Cardiac fibroblast (primary cell): ENCODE results near the gene AK9.

Source experiments
- DNase-seq, 2 donors: peaks; one replicate each; pipeline versions ENCODE4 v3.0.0 to v3.0.0-alpha.2; 2010; ENCODE audit warnings: low read depth in 2 of 2
- H3K4me3 ChIP-seq, 2 donors: replicated peaks in 1 of 2; 1 replicate in 1 of 2; 2 replicates in 1 of 2; pipeline ENCODE4 v1.5.1; 2011; ENCODE audit warnings: low read depth in 2 of 2, low read length in 2 of 2, mild to moderate bottlenecking in 2 of 2, moderate library complexity in 1 of 2
- TF ChIP-seq, protein P1 (sequence below): IDR thresholded peaks from one replicate; pipeline ENCODE4 v1.5.1; 2011; ENCODE audit warnings: low read depth, mild to moderate bottlenecking, low read length, inconsistent platforms

AK9 gene

DNA sequence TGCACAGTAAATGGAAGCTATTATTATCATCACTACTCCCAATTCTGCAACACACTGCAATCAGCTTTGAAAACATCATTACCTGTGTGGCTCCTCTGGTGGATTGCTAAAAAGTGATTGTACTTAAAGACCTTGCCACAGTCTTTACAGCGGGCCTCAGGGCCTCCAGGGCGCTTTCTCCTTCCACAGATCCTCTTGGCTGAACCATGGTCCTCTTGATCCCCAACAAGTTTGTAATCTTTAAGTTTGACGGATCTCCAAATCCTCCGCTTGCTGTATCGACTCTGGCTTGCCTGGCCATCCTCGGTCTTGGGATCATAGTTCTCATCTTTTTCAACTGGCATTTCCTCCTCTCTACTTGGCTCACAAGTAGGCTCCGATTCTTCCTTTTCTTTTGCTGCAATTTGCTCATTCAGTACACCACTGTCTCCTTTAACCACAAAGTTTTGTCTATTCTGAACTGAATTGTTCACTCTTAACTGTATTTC, 210.0 kb downstream of the AK9 start:
- H3K4me3 ChIP-seq = no peak overlapping the region
- TF ChIP-seq, protein P1, sequence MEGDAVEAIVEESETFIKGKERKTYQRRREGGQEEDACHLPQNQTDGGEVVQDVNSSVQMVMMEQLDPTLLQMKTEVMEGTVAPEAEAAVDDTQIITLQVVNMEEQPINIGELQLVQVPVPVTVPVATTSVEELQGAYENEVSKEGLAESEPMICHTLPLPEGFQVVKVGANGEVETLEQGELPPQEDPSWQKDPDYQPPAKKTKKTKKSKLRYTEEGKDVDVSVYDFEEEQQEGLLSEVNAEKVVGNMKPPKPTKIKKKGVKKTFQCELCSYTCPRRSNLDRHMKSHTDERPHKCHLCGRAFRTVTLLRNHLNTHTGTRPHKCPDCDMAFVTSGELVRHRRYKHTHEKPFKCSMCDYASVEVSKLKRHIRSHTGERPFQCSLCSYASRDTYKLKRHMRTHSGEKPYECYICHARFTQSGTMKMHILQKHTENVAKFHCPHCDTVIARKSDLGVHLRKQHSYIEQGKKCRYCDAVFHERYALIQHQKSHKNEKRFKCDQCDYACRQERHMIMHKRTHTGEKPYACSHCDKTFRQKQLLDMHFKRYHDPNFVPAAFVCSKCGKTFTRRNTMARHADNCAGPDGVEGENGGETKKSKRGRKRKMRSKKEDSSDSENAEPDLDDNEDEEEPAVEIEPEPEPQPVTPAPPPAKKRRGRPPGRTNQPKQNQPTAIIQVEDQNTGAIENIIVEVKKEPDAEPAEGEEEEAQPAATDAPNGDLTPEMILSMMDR = no peak
- no peak for DNase-seq

DNA sequence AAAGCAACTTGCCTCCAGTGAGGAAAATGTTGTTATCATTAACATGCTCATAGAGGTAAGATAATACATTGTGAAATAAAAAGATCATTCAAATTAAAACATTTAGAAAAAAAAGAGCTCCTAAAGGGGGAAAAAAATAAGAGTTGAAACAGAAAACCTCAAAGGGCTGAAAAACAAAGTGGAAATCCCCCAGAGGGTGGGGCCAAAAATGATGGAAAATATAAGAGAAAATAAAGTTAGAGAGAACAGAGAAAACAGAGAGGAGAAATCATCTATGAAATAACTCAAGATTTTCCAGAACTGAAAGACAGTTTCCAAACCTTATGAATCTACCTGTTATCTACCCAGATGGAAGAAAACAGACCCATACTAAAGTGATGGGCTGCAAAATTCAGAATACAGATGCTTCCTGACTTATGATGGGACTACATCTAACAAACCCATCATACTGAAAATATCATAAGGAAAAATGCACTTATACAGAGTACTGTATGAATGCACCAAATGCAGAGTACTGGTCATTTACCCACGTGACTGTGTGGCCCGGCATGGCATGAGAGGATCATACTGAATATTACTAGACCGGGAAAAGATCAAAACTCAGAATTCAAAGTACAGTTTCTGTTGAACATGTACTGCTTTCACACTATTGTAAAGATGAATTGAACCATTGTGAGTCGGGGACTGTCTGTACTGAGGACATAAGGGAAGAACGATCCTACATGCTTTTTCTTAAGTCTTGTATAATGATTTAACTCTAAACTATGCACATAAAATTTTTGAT, 212.0 kb downstream of the AK9 start:
- TF ChIP-seq, protein P1 = no peak
- H3K4me3 ChIP-seq = no peak overlapping the region
- no peak for DNase-seq

DNA sequence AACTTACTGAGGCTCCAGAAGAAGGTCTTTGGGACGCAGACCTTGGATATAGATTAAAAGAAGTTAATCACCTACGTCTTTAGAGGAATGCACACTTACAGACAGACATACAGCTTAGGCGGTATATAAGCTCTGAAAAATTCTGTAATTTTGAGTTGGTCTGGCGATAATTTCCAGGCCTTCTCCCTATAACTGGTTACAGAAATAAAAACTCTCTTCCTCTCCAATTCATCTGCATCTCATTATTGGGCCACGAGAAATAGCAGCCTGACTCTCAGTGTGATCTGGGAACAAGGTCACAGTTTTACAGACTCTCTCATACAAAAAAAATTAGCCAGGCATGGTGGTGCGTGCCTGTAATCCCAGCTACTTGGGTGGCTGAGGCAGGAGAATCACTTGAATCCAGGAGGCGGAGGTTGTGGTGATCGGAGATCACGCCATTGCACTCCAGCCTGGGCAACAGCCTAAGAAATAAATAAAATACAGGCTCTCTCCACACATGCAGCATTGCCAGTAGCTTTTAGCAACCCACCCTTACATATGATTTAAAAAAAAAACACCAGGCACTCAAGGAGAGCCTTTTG, 212.7 kb downstream of the AK9 start:
- TF ChIP-seq, protein P1 = no peak
- no peak overlapping the region for H3K4me3 ChIP-seq
- DNase-seq = no peak

DNA sequence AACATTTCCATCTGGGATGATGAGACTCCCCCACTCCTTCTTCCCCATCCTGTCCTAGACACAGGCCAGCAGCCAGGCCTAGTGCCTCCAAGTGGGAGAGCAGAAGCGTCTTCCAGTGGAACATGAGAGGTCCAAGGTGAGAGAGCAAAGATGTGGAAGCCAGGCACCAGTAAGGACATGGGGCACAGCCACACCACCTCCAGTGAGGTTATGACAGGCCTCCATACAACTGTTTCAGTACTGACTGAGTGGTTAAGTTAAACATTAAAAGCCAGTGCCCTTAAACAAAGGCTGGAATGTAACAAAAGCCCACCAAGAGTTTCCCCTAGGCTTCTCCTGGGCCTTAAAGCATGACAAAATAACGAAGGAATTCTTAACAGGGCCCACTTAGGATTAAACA, 213.3 kb downstream of the AK9 start:
- TF ChIP-seq, protein P1 = no peak
- no peak for DNase-seq
- H3K4me3 ChIP-seq = no peak overlapping the region

DNA sequence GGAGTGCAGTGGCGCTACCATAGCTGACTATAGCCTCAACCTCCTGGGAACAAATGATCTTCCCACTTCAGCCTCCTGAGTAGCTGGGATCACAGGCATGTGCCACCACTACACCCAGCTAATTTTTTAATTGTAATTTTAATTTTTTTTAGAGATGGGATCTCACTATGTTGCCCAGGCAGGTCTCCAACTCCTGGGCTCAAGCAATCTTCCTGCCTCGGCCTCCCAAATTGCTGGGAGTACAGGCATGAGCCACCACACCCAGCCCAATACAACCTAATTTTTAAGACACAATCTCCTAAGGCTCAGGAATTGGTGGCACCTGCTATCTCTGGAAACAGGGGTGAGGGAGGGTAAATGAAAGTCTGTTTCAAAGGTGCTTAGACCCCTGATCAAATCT, 213.8 kb downstream of the AK9 start:
- no peak overlapping the region for H3K4me3 ChIP-seq
- DNase-seq = no peak
- TF ChIP-seq, protein P1 = no peak

DNA sequence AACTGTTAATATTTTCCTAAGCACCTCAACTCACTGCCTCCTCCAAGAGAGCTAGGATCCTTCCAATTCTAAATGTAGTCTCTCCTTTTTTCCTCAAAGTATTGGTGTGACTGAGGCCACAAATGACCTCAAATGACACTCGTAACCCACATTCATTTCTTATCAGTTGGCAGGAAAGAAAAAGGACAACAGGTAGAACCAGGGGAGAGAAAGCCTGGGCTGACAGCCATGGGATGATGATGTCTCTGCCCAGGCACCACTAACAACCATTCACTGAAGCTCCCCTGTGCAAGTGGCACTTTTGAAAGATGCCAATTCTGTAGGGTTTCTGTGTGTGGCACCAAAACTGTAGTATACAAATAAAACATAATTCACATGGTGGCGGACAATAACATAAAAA, 215.4 kb downstream of the AK9 start:
- TF ChIP-seq, protein P1 = no peak
- H3K4me3 ChIP-seq = no peak overlapping the region
- DNase-seq = no peak

DNA sequence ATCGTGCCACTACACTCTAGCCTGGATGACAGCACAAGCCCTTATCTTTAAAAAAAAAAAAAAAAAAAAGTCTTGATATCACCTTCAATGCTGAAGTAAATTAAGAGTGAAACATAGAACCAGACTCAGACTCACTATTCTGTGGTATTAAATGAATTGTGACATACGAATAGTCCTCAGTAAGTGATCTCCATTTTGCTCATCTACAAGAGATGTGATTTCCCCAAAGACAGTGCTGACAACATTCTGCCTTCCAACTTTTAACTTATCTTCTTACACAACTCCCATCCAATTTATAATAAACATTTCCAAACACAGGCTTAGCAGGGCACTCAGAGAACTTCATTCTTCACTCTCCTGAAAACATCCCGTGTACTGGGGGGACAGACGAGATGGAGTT, 216.0 kb downstream of the AK9 start:
- TF ChIP-seq, protein P1 = no peak
- DNase-seq = no peak

More for the DNA sequence above, 216.0 kb downstream of the AK9 start:
- H3K4me3 ChIP-seq = no peak overlapping the region
